Duodenal mucosa (tissue), 2 donors: ENCODE results near the gene MAP3K13.

ENCODE experiments used
- H3K27ac ChIP-seq: one replicate; pipeline ENCODE4 v1.7.0; 2013; ENCODE audit warnings: low read depth, low read length
- H3K27me3 ChIP-seq, 2 donors: one replicate each; pipeline ENCODE4 v1.7.0; 2013; ENCODE audit warnings: low read length in 2 of 2, control low read depth in 1 of 2; ENCODE audit not compliant: insufficient read depth in 2 of 2, control insufficient read depth in 1 of 2
- H3K36me3 ChIP-seq, 2 donors: one replicate each; pipeline ENCODE4 v1.7.0; 2013; ENCODE audit warnings: low read length in 2 of 2, control low read depth in 1 of 2; ENCODE audit not compliant: insufficient read depth in 2 of 2, control insufficient read depth in 1 of 2
- H3K4me1 ChIP-seq, 2 donors: one replicate each; pipeline ENCODE4 v1.7.0; 2013; ENCODE audit warnings: low read length in 2 of 2, control low read depth in 1 of 2; ENCODE audit not compliant: insufficient read depth in 2 of 2, control insufficient read depth in 1 of 2
- H3K4me3 ChIP-seq, 2 donors: one replicate each; pipeline ENCODE4 v1.7.0; 2013; ENCODE audit warnings: low read length in 2 of 2, low read depth in 1 of 2
- H3K9ac ChIP-seq, 2 donors: one replicate each; pipeline ENCODE4 v1.7.0; 2013; ENCODE audit warnings: low read length in 2 of 2, low read depth in 1 of 2
- H3K9me3 ChIP-seq, 2 donors: one replicate each; pipeline ENCODE4 v1.7.0; 2013; ENCODE audit warnings: low read length in 2 of 2, control low read depth in 1 of 2; ENCODE audit not compliant: control insufficient read depth in 1 of 2

Gene MAP3K13, protein sequence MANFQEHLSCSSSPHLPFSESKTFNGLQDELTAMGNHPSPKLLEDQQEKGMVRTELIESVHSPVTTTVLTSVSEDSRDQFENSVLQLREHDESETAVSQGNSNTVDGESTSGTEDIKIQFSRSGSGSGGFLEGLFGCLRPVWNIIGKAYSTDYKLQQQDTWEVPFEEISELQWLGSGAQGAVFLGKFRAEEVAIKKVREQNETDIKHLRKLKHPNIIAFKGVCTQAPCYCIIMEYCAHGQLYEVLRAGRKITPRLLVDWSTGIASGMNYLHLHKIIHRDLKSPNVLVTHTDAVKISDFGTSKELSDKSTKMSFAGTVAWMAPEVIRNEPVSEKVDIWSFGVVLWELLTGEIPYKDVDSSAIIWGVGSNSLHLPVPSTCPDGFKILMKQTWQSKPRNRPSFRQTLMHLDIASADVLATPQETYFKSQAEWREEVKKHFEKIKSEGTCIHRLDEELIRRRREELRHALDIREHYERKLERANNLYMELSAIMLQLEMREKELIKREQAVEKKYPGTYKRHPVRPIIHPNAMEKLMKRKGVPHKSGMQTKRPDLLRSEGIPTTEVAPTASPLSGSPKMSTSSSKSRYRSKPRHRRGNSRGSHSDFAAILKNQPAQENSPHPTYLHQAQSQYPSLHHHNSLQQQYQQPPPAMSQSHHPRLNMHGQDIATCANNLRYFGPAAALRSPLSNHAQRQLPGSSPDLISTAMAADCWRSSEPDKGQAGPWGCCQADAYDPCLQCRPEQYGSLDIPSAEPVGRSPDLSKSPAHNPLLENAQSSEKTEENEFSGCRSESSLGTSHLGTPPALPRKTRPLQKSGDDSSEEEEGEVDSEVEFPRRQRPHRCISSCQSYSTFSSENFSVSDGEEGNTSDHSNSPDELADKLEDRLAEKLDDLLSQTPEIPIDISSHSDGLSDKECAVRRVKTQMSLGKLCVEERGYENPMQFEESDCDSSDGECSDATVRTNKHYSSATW

GRCh38 chr3:185362850-185363661 lies at the start of gene MAP3K13:
MAP3K13 (plus strand) TSS chr3:185363136; CDS start chr3:185428582, 65,446 bp downstream.
- peak within 1 kb of the TSS; percentile 12 to 60 for H3K9ac ChIP-seq
- H3K9me3 ChIP-seq, result no peaks in the 10 kb centered on the region
- H3K4me3 ChIP-seq, result peak within 1 kb of the TSS; percentile 52 to 80
- no peaks in the 10 kb centered on the region for H3K27me3 ChIP-seq
- H3K36me3 ChIP-seq, result no peaks in the 10 kb centered on the region
- no peak within 1 kb of the TSS for H3K27ac ChIP-seq
- H3K4me1 ChIP-seq, result peaks cover 2 to 8% of the 10 kb centered on the region in 2 donors

DNA sequence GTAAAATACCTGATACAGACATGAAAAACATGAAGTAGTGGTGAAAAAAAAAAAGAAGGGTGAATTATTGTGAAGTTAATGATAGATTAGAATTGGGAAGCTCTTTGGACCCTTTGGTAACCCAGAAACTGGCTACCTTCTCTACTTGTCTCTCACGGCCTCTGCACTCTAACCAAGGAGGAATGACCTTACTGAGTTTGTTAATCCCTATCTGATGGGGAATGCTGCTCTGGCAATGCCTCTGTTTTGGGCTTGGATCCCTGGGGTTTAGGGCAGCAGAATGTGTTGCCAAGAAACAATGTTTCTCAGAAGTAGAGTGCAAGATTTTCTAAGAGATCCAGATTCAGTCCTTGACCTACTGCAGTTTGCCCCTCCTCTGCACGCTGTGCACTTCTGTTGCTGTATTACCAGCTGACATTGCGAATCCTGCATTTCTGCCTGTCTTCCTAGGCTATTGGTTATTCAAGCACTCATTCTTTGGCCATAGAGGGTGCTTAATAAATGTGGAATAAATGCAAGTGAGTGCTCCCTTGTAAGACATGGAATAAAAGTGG lies 49.2 kb upstream of the MAP3K13 start:
- Histone ChIP-seq H3K4me1 (peaks cover 3 to 22% of the 10 kb centered on the region in 2 donors), H3K9me3 (no peaks in the 10 kb centered on the region), H3K9ac (no peak overlapping the region), H3K27ac (no peak overlapping the region), H3K4me3 (no peak overlapping the region), H3K27me3 (no peaks in the 10 kb centered on the region), H3K36me3 (no peaks in the 10 kb centered on the region)

GRCh38 chr3:185316740-185317412 lies 46.1 kb upstream of the MAP3K13 start:
- Histone ChIP-seq H3K4me1 (peaks cover 3 to 20% of the 10 kb centered on the region in 2 donors), H3K4me3 (peak overlapping the region in 1 of 2 donors; percentile 18), H3K36me3 (no peaks in the 10 kb centered on the region), H3K27ac (peak overlapping the region; percentile 7), H3K9me3 (no peaks in the 10 kb centered on the region), H3K27me3 (no peaks in the 10 kb centered on the region), H3K9ac (no peak overlapping the region)

DNA sequence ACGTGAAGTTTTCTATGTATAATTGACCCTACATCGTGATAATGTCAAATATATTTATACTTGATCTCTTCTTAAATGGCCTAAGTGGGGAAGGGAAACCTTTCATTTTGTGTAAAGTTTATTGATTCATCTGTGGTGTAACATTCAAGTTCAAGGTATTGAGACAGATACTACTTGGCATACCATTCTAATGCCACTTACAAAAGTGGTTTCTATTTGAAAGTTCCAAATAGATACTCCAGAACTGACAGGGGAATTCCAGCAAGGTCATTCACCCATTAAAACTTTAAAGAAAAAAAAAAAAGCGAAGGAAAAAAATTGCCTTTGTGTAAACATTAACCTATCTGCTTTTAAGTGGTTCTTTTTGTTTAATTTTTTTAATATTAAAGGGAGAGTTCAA lies 45.3 kb upstream of the MAP3K13 start:
- no peaks in the 10 kb centered on the region for H3K27me3 ChIP-seq
- peak overlapping the region; percentile 7 for H3K27ac ChIP-seq
- H3K9ac ChIP-seq, result no peak overlapping the region
- no peaks in the 10 kb centered on the region for H3K9me3 ChIP-seq
- H3K4me3 ChIP-seq, result peak overlapping the region in 1 of 2 donors; percentile 18
- H3K36me3 ChIP-seq, result no peaks in the 10 kb centered on the region
- H3K4me1 ChIP-seq, result peaks cover 3 to 21% of the 10 kb centered on the region in 2 donors

DNA sequence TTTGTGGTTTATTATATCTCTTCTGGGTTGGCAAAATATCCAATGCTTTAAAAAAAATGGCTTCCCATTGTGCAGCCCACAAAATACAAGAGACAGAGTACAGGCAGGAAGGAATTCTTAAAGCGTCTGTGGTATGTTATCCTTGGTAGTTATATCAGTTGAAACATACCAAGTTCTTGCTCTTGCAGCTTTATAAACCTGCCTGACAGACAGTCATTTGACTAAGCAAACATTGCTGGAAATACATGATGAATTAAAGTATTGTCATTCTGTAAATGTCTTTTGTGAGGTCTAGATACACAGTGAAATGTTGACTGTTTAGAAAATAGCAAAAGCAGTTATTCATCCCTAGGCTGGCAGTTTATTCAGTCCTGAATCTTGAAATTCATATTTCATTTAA lies 44.8 kb upstream of the MAP3K13 start:
- Histone ChIP-seq H3K4me3 (no peak overlapping the region), H3K4me1 (peaks cover 3 to 21% of the 10 kb centered on the region in 2 donors), H3K27ac (no peak overlapping the region), H3K36me3 (no peaks in the 10 kb centered on the region), H3K27me3 (no peaks in the 10 kb centered on the region), H3K9me3 (no peaks in the 10 kb centered on the region), H3K9ac (no peak overlapping the region)

GRCh38 chr3:185319801-185320200 lies 43.1 kb upstream of the MAP3K13 start:
- Histone ChIP-seq H3K4me1 (peaks cover 3 to 21% of the 10 kb centered on the region in 2 donors), H3K27me3 (no peaks in the 10 kb centered on the region), H3K4me3 (no peak overlapping the region), H3K9me3 (no peaks in the 10 kb centered on the region), H3K36me3 (no peaks in the 10 kb centered on the region), H3K9ac (no peak overlapping the region), H3K27ac (no peak overlapping the region)

- no peak overlapping the region for H3K27ac ChIP-seq
- H3K9me3 ChIP-seq, result no peaks in the 10 kb centered on the region
- H3K27me3 ChIP-seq, result no peaks in the 10 kb centered on the region
- H3K4me1 ChIP-seq, result peaks cover 7 to 29% of the 10 kb centered on the region in 2 donors
- H3K4me3 ChIP-seq, result no peak overlapping the region
- no peak overlapping the region for H3K9ac ChIP-seq
- H3K36me3 ChIP-seq, result no peaks in the 10 kb centered on the region
These were observed 42.0 kb upstream of the MAP3K13 start for GRCh38 chr3:185320949-185321348.

DNA sequence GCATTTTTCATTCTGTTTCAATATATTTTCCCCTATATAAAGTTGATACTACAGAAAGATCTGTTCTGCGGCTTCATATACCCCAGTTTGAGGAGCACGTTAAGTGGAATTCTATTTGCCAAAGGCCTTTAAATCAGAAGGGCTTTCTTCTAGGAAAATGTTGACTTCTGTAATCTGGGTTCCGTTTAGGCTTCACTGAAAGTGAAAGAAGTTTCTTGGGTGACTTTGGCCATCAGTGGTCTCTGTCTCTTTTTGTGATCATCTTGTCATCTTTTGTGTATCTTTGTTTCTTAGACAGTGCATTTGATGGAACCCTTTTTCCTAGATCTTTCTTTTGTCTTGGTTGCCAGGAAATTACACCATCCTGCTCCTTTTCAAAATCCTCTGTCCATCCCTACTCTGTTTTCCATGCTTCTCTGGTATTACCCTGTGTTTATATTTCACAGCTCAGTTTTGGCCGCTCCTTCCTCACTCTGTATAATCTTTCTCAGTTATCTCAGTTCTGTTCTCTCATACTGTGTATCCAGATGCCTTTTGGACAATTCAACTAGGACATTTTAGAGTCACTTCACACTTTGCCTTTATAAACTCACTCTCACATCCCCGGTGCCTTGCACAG lies 40.7 kb upstream of the MAP3K13 start:
- Histone ChIP-seq H3K27ac (no peak overlapping the region), H3K4me3 (no peak overlapping the region), H3K27me3 (no peaks in the 10 kb centered on the region), H3K36me3 (no peaks in the 10 kb centered on the region), H3K9me3 (no peaks in the 10 kb centered on the region), H3K9ac (no peak overlapping the region), H3K4me1 (peaks cover 14 to 26% of the 10 kb centered on the region in 2 donors)
